CD4-positive, alpha-beta T cell treated with Interleukin-6 at 100 ng/mL for 8 hours (primary cell): Measurements from ENCODE around the gene SLC16A9.

ENCODE experiments used
- DNase-seq: peaks from one replicate; pipeline ENCODE4 v3.0.0-alpha.2; 2020; ENCODE audit warnings: mixed read lengths, low spot score

The SLC16A9 gene

DNA sequence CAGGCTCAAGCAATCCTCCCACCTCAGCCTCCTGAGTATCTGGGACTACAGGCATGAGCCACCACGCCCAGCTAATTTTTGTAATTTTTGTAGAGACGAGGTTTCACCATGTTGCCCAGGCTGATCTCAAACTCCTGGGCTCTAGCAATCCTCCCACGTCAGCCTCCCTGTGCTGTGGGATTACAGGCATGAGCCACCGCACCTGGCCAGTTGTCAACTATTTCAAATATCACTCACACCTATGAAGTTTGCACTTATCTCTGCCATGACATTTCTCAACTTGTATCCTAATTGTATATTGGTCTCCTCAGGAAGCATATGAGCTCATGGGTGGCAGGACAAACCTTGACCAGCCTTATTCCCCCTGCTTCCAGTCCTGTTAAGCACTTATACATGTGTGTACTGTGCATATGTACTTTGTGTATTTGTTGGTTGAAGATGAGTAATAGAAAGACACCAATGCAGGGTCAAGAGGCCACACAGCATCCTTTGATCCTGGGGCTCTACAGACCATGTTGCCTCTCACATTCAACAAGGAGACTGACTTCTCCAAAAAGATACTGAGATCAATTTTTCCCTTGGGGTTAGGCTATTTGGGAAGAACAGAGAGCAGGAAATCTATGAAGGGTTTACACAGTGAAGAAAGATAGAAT is 82.2 kb downstream of the SLC16A9 start:
- DNase-seq: no peak

DNA sequence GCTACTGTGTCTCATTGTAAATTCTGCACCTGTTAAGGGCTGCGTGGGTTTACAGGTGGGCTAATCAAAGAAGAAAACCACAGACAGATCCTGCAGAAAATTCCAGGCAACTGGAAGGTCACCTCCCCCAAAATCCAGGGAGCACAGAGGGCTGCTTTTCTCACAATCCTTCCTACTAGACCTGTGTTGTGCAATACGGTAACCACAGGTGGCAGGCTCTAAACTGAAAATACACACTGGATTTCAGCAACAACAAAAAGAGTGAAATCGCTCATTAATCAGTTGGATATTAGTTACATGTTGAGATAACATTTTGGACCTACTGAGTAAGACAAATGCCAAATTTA is 83.2 kb downstream of the SLC16A9 start:
- no peak for DNase-seq

- DNase-seq: peak; percentile 58
Observed at GRCh38 chr10:59625721-59626522, 83.7 kb downstream of the SLC16A9 start.

DNA sequence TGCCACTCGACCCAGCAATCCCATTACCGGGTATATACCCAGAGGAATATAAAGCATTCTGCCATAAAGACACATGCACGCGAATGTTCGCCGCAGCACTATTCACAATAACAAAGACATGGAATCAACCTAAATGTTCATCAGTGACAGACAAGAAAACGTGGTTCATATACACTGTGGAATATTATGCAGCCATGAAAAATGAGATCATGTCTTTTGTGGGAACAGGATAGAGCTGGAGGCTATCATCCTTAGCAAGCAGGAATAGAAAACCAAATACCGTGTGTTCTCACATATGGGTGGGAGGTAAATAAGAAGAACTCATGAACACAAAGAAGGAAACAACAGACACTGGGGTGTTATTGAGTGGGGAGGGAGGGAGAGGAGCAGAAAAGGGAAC is 84.7 kb downstream of the SLC16A9 start:
- no peak for DNase-seq

GRCh38 chr10:59624136-59624535 is 85.5 kb downstream of the SLC16A9 start:
- DNase-seq: no peak

DNA sequence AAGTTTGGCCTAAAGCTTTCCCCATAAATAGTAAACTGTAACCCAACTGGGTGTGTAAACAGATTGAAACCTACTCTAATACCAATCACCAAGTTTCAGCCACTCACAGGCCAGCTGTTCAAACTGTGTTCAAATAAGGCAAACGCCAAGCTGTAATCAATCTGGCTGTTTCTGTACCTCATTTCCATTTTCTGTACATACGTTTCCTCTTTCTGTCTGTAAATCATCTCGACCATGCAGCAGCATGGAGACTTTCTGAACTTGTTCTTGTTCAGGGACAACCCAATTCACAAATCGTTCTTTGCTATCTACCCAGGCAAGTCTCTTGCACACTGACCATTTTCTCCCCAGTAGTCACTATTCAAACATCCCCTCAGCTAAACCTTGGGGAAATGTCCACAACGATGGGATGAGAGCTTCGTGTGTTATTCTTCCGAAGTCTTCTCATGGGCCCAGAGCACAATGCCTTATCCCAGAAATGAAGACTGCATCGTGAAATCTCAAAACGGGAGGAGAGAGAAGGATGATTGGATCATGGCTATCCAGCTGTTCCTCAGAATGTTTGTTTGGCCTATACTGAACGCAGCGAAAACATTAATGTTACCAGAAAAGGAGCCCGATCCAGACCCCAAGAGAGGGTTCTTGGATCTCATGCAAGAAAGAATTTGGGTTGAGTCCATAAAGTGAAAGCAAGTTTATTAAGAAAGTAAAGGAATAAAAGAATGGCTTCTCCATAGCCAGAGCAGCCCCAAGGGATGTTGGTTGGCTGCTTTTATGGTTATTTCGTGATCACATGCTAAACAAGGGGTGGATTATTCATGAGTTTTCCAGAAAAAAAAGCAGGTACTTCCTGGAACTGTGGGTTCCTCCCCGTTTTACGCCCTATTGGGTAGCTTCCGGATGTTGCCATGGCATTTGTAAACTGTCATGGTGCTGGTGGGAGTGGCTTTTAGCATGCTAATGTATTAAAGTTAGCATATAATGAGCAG is 86.2 kb downstream of the SLC16A9 start:
- no peak for DNase-seq

DNA sequence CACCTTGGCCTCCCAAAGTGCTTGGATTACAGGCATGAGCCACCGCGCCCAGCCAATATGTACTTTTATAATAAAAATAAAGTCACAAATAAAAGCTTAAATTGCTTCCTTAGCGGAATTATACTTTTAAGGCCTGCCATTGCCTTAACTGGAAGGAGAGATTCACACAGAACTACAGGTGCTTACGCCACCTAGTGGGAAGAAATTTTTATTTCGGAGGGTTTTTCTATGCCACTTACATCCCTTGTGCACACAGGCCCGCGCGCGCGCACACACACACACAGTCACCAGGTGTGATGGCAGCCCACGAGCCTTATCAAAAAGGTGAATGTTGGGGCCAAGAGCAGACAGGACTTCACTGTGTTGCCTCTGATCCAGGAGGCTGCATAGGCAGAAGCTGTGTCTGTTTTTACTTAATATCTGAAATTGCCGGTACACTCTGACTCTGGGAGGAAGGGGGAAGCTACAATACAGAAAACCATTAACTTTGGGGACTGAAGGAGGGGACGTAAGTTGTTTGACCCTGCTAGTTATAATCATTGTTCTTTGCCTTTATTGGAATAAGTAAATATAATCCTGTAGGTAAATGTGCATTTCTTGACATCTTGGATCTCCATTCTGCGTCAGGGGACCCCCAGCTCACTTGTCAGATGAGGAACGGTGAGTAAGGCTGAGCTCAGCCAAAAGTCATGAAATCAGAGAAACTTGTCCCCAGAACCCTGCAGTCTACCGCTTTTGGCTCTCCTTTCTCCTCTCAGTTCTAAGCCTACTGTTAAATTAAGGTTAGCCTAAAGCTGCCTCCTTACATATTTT is 87.1 kb downstream of the SLC16A9 start:
- DNase-seq: no peak

- DNase-seq: no peak
Observed at GRCh38 chr10:59621771-59622170, 87.9 kb downstream of the SLC16A9 start.

DNA sequence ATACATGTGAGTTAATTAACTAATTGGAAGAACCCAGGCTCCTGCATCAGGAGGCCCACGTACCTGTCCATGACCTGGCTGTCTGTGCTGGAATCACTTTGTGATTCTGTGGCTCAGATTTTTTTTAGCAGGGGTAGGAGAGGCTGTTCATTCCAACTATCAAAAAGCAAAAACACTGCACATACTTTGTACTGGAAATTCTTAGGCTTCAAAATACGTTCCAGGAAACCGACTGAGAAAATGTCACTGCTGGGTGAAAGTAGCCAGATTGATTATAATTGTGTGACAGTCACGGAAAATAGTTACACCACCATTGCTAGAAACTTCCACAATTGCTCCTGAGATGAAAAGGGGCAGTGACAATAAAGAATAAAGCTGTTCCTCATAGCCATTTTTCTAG is 91.0 kb downstream of the SLC16A9 start:
- DNase-seq: no peak

- no peak for DNase-seq
Observed at GRCh38 chr10:59617996-59618395, 91.7 kb downstream of the SLC16A9 start.

- no peak for DNase-seq
Observed at GRCh38 chr10:59611048-59611447, 98.6 kb downstream of the SLC16A9 start.

- DNase-seq: no peak
Observed at GRCh38 chr10:59607970-59608369, 101.7 kb downstream of the SLC16A9 start.

DNA sequence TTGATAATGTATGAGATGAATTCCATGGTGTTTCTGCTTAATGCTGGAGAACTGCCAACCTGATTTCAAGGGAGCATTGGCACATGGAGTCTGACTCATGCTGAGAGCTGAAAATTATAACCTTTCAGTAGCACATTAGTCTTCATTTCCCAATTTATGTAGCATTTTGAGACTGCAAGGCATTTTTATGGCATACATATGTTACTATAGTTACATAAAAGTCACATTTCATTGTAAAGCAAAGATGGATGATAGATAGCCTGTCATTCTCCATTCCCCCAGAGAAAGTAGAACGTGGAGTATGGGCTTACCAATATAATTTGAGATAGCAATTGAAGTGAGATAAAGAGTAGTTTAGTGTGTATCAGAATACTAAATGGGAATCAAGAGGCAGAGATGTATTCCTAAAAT is 103.1 kb downstream of the SLC16A9 start:
- no peak for DNase-seq

GRCh38 chr10:59601985-59602384 is 107.7 kb downstream of the SLC16A9 start:
- no peak for DNase-seq
